SK-N-SH treated with all-trans-retinoic acid at 6 μM for 48 hours (cell line): ENCODE results near the gene MADD.

Experiments used
- ARNTL ChIP-seq: fragments of 450-650 bp; formaldehyde crosslinking; IDR thresholded peaks from 2 replicates; pipeline ENCODE4 v1.5.0; 2020; ENCODE audit warnings: low read depth, mild to moderate bottlenecking, moderate library complexity, borderline replicate concordance
- BACH2 ChIP-seq: fragments of 250-450 bp; sonication (Bioruptor Pico); IDR thresholded peaks from 2 replicates; pipeline ENCODE4 v1.9.0; 2021; ENCODE audit warnings: mild to moderate bottlenecking, borderline replicate concordance
- CSDC2 ChIP-seq: fragments of 250-450 bp; sonication (Bioruptor Pico); IDR thresholded peaks from 2 replicates; pipeline ENCODE4 v1.5.0; 2020; ENCODE audit warnings: mild to moderate bottlenecking, moderate library complexity
- ESRRG ChIP-seq: fragments of 250-450 bp; sonication (Bioruptor Pico); IDR thresholded peaks from 2 replicates; pipeline ENCODE4 v1.6.1; 2021; ENCODE audit warnings: mild to moderate bottlenecking
- GLIS3 ChIP-seq: fragments of 250-450 bp; sonication (Bioruptor Pico); IDR thresholded peaks from 2 replicates; pipeline ENCODE4 v1.5.0; 2020; ENCODE audit warnings: mild to moderate bottlenecking, moderate library complexity
- OSR1 ChIP-seq: fragments of 250-450 bp; sonication (Bioruptor Pico); IDR thresholded peaks from 2 replicates; pipeline ENCODE4 v1.8.0; 2022; ENCODE audit warnings: moderate library complexity, mild to moderate bottlenecking, inconsistent platforms
- PPARA ChIP-seq: fragments of 250-450 bp; sonication (Bioruptor Pico); IDR thresholded peaks from 2 replicates; pipeline ENCODE4 v1.5.0; 2020; ENCODE audit warnings: mild to moderate bottlenecking, borderline replicate concordance
- RARB ChIP-seq: fragments of 250-450 bp; sonication (Bioruptor Pico); IDR thresholded peaks from 2 replicates; pipeline ENCODE4 v1.8.0; 2021; ENCODE audit warnings: mild to moderate bottlenecking, moderate library complexity
- TOX ChIP-seq: fragments of 250-450 bp; sonication (Bioruptor Pico); IDR thresholded peaks from 2 replicates; pipeline ENCODE4 v1.8.0; 2021; ENCODE audit warnings: mild to moderate bottlenecking, moderate library complexity, borderline replicate concordance
- ZFP3 ChIP-seq: fragments of 250-450 bp; sonication (Bioruptor Pico); IDR thresholded peaks from 2 replicates; pipeline ENCODE4 v1.5.0; 2020; ENCODE audit warnings: mild to moderate bottlenecking, moderate library complexity
- ZFP30 ChIP-seq: fragments of 450-650 bp; formaldehyde crosslinking; IDR thresholded peaks from 2 replicates; pipeline ENCODE4 v1.5.0; 2022; ENCODE audit warnings: mild to moderate bottlenecking, moderate library complexity
- TF ChIP-seq, protein P1 (sequence below): fragments of 250-450 bp; sonication (Bioruptor Pico); IDR thresholded peaks from 2 replicates; pipeline ENCODE4 v1.5.0; 2020; ENCODE audit warnings: mild to moderate bottlenecking, moderate library complexity
- TF ChIP-seq, protein P2 (sequence below): fragments of 250-450 bp; sonication (Bioruptor Pico); IDR thresholded peaks from 2 replicates; pipeline ENCODE4 v1.5.1; 2020; ENCODE audit warnings: low read depth, mild to moderate bottlenecking, moderate library complexity
- TF ChIP-seq, protein P3 (sequence below): fragments of 250-450 bp; sonication (Bioruptor Pico); IDR thresholded peaks from 2 replicates; pipeline ENCODE4 v1.8.0; 2020; ENCODE audit warnings: mild to moderate bottlenecking, moderate library complexity, borderline replicate concordance

DNA sequence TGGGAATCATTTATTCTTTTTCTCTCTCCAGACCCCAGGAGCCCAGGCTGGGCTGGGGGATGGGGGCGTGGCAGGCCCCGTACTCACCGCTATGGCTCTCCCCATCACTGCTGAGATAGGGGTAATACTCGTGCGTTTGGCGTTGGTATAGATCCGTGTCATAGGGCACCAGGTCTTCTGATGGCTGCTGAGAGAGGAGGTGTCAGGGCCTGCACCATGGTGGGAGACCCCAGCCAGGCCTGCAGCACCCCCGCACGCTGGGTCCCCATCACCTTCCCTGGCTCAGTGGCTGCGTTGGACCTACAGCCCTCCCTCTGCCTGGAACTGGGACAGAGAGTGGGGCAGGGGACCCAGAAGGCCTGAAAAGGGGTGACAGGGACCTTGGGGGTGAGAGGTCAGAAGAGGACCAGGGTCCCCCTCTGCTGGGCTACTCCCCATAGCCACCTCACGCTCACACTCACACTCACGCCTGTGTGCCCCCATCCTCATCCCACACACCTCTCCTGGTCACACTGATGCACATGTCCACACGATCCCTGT, 105.7 kb downstream of the MADD start:
- TF ChIP-seq ZFP30, result no peak
- TF ChIP-seq, protein P1, sequence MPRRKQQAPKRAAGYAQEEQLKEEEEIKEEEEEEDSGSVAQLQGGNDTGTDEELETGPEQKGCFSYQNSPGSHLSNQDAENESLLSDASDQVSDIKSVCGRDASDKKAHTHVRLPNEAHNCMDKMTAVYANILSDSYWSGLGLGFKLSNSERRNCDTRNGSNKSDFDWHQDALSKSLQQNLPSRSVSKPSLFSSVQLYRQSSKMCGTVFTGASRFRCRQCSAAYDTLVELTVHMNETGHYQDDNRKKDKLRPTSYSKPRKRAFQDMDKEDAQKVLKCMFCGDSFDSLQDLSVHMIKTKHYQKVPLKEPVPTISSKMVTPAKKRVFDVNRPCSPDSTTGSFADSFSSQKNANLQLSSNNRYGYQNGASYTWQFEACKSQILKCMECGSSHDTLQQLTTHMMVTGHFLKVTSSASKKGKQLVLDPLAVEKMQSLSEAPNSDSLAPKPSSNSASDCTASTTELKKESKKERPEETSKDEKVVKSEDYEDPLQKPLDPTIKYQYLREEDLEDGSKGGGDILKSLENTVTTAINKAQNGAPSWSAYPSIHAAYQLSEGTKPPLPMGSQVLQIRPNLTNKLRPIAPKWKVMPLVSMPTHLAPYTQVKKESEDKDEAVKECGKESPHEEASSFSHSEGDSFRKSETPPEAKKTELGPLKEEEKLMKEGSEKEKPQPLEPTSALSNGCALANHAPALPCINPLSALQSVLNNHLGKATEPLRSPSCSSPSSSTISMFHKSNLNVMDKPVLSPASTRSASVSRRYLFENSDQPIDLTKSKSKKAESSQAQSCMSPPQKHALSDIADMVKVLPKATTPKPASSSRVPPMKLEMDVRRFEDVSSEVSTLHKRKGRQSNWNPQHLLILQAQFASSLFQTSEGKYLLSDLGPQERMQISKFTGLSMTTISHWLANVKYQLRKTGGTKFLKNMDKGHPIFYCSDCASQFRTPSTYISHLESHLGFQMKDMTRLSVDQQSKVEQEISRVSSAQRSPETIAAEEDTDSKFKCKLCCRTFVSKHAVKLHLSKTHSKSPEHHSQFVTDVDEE, result no peak
- TF ChIP-seq, protein P2, sequence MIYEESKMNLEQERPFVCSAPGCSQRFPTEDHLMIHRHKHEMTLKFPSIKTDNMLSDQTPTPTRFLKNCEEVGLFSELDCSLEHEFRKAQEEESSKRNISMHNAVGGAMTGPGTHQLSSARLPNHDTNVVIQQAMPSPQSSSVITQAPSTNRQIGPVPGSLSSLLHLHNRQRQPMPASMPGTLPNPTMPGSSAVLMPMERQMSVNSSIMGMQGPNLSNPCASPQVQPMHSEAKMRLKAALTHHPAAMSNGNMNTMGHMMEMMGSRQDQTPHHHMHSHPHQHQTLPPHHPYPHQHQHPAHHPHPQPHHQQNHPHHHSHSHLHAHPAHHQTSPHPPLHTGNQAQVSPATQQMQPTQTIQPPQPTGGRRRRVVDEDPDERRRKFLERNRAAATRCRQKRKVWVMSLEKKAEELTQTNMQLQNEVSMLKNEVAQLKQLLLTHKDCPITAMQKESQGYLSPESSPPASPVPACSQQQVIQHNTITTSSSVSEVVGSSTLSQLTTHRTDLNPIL (CRISPR knock-in tag), result no peak
- TF ChIP-seq, protein P3, sequence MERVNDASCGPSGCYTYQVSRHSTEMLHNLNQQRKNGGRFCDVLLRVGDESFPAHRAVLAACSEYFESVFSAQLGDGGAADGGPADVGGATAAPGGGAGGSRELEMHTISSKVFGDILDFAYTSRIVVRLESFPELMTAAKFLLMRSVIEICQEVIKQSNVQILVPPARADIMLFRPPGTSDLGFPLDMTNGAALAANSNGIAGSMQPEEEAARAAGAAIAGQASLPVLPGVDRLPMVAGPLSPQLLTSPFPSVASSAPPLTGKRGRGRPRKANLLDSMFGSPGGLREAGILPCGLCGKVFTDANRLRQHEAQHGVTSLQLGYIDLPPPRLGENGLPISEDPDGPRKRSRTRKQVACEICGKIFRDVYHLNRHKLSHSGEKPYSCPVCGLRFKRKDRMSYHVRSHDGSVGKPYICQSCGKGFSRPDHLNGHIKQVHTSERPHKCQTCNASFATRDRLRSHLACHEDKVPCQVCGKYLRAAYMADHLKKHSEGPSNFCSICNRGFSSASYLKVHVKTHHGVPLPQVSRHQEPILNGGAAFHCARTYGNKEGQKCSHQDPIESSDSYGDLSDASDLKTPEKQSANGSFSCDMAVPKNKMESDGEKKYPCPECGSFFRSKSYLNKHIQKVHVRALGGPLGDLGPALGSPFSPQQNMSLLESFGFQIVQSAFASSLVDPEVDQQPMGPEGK (CRISPR knock-in tag), result no peak
- no peak for TF ChIP-seq ZFP3
- TF ChIP-seq ESRRG (CRISPR knock-in tag), result no peak
- TF ChIP-seq OSR1 (CRISPR knock-in tag), result no peak
- TF ChIP-seq PPARA (CRISPR knock-in tag), result no peak
- TF ChIP-seq ARNTL, result no peak
- TF ChIP-seq BACH2 (CRISPR knock-in tag), result no peak
- no peak for TF ChIP-seq CSDC2
- TF ChIP-seq RARB (CRISPR knock-in tag), result no peak
- TF ChIP-seq GLIS3 (CRISPR knock-in tag), result no peak
- TF ChIP-seq TOX (CRISPR knock-in tag), result no peak
